ENCODE data around the gene AKAP8L. TPM values are rescaled to one million over a fixed set of nuclear protein-coding genes. Genes with fewer than 3 reads are reported as not detected.

The AKAP8L gene
- total RNA-seq, 1 experiment from 2014 or later, result 132 TPM

DNA sequence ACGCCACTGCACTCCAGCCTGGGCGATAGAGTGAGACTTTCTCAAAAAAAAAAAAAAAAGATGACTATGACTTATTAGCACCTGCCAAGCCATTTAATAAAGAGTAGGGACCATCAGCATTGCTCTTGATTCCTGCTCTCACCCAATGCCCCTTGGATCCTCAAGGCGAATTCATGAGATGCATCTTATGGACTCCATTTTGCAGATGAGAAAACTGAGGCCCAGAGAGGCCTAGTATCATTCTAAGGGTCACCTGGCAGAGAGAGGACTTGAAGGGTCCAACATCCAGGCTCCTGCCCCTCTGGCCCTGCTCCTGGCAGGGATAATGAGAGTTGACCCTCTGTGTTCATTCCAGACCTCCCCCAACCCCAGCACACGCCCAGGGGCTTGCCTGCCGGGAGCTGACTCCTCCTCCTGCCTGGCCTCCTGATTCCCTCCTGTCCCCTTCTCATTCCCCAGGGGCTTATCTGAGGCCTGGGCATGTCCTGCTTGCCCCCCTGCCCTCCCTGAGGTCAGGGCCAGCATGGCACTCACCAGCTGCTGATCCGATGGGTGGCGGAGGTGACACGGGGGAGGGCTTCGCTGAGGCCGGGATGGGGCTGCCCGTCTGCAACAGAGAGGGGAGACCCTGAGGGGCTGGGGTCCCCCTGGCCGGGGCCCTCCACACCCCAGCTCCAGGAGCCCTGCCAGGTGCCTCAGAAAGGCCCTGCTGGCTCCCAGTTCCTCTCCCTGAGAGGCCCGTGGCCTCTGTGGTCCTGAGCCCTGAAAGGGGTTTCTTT lies 23.5 kb upstream of the AKAP8L start:
- Histone ChIP-seq H3K9me3 (ENCODE audit: low read depth, low read length, poor library complexity, severe bottlenecking) (no peaks in the 10 kb centered on the region), H3K4me3 (ENCODE audit: low read depth, low read length, poor library complexity, severe bottlenecking) (no peak overlapping the region), H3K36me3 (ENCODE audit: insufficient read depth, low read length, poor library complexity, severe bottlenecking) (no peaks in the 10 kb centered on the region), H3K27ac (ENCODE audit: low read depth, low read length, poor library complexity, severe bottlenecking) (no peak overlapping the region), H3K27me3 (replicated peaks; ENCODE audit: insufficient read depth, low read depth, low read length, poor library complexity) (no peaks in the 10 kb centered on the region), H3K4me1 (ENCODE audit: insufficient read depth, low read length, poor library complexity, severe bottlenecking) (no peaks in the 10 kb centered on the region)
- intact Hi-C loops (cut with micrococcal nuclease; ENCODE audit: unreplicated experiment), result no loop called here
- TF ChIP-seq, protein P1, sequence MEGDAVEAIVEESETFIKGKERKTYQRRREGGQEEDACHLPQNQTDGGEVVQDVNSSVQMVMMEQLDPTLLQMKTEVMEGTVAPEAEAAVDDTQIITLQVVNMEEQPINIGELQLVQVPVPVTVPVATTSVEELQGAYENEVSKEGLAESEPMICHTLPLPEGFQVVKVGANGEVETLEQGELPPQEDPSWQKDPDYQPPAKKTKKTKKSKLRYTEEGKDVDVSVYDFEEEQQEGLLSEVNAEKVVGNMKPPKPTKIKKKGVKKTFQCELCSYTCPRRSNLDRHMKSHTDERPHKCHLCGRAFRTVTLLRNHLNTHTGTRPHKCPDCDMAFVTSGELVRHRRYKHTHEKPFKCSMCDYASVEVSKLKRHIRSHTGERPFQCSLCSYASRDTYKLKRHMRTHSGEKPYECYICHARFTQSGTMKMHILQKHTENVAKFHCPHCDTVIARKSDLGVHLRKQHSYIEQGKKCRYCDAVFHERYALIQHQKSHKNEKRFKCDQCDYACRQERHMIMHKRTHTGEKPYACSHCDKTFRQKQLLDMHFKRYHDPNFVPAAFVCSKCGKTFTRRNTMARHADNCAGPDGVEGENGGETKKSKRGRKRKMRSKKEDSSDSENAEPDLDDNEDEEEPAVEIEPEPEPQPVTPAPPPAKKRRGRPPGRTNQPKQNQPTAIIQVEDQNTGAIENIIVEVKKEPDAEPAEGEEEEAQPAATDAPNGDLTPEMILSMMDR (conservative IDR thresholded peaks at IDR 0.05; ENCODE audit: low read depth, low read length), result no peak
- TF ChIP-seq EZH2 (IDR thresholded peaks at IDR 0.05; ENCODE audit: borderline replicate concordance, low read depth, low read length, poor library complexity, severe bottlenecking), result no peak
- CTCF ChIA-PET, result no interaction called here
- BruUV-seq (replicated peaks), result no TSS peak
- DNase-seq (ENCODE audit: low spot score), result no peak
- POLR2A ChIA-PET (ENCODE audit: low non-redundant PET), result no interaction called here

DNA sequence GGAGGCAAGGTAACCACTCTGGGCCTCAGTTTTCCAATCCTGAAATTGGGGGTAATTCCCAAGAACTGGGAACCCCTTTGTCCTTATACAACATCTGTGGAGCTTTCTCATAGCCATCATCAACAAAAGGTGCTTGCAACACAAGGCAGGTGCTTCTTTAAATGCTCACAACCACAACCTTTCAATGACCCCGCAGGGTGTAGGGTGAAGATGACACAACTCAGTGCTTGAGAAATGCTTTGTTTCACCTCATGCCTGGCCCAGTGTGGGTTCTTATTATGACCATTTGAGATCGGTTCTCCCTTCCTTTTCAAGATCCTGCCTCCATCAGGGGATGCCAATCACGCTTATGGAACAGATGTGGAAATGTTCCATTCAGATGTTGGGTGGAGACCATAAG lies 22.5 kb upstream of the AKAP8L start:
- no TSS peak for BruUV-seq (replicated peaks)
- Histone ChIP-seq H3K9me3 (ENCODE audit: low read depth, low read length, poor library complexity, severe bottlenecking) (no peaks in the 10 kb centered on the region), H3K27ac (ENCODE audit: low read depth, low read length, poor library complexity, severe bottlenecking) (no peak overlapping the region), H3K27me3 (replicated peaks; ENCODE audit: insufficient read depth, low read depth, low read length, poor library complexity) (no peaks in the 10 kb centered on the region), H3K36me3 (ENCODE audit: insufficient read depth, low read length, poor library complexity, severe bottlenecking) (no peaks in the 10 kb centered on the region), H3K4me3 (ENCODE audit: low read depth, low read length, poor library complexity, severe bottlenecking) (no peak overlapping the region), H3K4me1 (ENCODE audit: insufficient read depth, low read length, poor library complexity, severe bottlenecking) (no peaks in the 10 kb centered on the region)
- ChIA-PET POLR2A (ENCODE audit: low non-redundant PET) (no interaction called here), CTCF (no interaction called here)
- no peak for DNase-seq (ENCODE audit: low spot score)
- intact Hi-C loops (cut with micrococcal nuclease; ENCODE audit: unreplicated experiment), result no loop called here
- TF ChIP-seq, protein P1 (conservative IDR thresholded peaks at IDR 0.05; ENCODE audit: low read depth, low read length), result no peak
- no peak for TF ChIP-seq EZH2 (IDR thresholded peaks at IDR 0.05; ENCODE audit: borderline replicate concordance, low read depth, low read length, poor library complexity, severe bottlenecking)

DNA sequence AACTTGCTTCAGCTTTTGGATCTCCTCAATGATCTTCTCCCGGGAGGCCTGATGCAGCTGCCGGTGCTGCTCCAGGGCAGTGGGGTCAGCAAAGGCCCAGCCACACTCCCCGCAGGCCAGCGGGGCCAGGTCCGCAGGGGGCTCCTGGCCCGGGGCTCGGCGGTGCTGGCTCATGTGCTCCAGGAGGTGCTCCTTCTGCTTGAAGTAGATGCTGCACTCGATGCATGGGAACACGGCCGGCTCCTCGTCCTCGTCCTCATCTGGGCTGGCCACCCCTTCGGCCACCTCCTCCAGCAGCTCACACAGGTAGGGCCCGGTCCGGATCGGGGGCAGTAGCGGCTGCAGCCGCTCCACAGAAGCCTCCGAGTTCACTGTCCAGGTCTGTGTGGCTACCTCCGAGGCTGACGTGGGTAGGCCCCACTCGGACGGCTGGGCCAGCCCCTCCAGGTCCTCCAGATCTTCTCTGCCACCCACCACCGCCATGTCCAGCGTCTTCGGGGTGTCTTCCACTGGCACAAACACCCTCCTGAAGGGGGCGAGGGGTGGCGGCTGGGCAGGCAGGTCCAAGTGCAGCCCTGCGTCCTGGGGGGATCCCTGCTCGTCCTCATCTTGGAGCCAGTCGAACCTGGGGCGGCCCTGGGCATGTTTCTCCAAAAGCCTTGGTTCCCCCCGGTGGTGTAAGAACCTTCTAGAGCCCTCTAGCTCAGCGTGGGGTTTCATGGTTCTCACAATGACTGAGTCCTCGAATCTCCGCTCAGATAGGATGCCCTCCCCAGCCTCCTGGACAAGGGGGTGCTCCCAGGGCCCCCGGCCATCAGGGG lies 21.2 kb upstream of the AKAP8L start:
- Histone ChIP-seq H3K27me3 (replicated peaks; ENCODE audit: insufficient read depth, low read depth, low read length, poor library complexity) (no peaks in the 10 kb centered on the region), H3K9me3 (ENCODE audit: low read depth, low read length, poor library complexity, severe bottlenecking) (no peaks in the 10 kb centered on the region), H3K36me3 (ENCODE audit: insufficient read depth, low read length, poor library complexity, severe bottlenecking) (no peaks in the 10 kb centered on the region), H3K4me1 (ENCODE audit: insufficient read depth, low read length, poor library complexity, severe bottlenecking) (no peaks in the 10 kb centered on the region), H3K27ac (ENCODE audit: low read depth, low read length, poor library complexity, severe bottlenecking) (no peak overlapping the region), H3K4me3 (ENCODE audit: low read depth, low read length, poor library complexity, severe bottlenecking) (no peak overlapping the region)
- ChIA-PET POLR2A (ENCODE audit: low non-redundant PET) (interaction anchor here (0.6 kb wide), 1 partner anchor 10 kb away, joined by 3 read pairs; no protein-coding TSS in a partner anchor), CTCF (no interaction called here)
- intact Hi-C loops (cut with micrococcal nuclease; ENCODE audit: unreplicated experiment), result no loop called here
- TF ChIP-seq, protein P1 (conservative IDR thresholded peaks at IDR 0.05; ENCODE audit: low read depth, low read length), result no peak
- TF ChIP-seq EZH2 (IDR thresholded peaks at IDR 0.05; ENCODE audit: borderline replicate concordance, low read depth, low read length, poor library complexity, severe bottlenecking), result no peak
- no TSS peak for BruUV-seq (replicated peaks)
- DNase-seq (ENCODE audit: low spot score), result no peak
